ENCODE results near the gene PSMC5.
"Not testable (repeated sequence)": the region's sequence is repeated elsewhere in the genome, so short reads cannot be mapped to it uniquely, and the experiment has no call there.

PSMC5 gene

GRCh38 chr17:63866625-63867024 lies 39.4 kb downstream of the PSMC5 start:
- H3K79me2 ChIP-seq (ENCODE audit: insufficient read depth, low read length); H3K36me3 ChIP-seq (ENCODE audit: insufficient read depth, low read length); H3K27me3 ChIP-seq (ENCODE audit: insufficient read depth, low read length, poor library complexity); H3K4me1 ChIP-seq (ENCODE audit: insufficient read depth, low read length); H4K20me1 ChIP-seq (ENCODE audit: insufficient read depth, low read length); H2AFZ ChIP-seq (ENCODE audit: low read depth, low read length); H3K27ac ChIP-seq (ENCODE audit: low read length); H3K4me3 ChIP-seq (ENCODE audit: low read depth in 1 of 2, low read length in 2 of 2); DNase-seq; H3K9me3 ChIP-seq (ENCODE audit: insufficient read depth, low read length, severe bottlenecking); H3K4me2 ChIP-seq (ENCODE audit: insufficient read depth, low read length); H3K9ac ChIP-seq (ENCODE audit: low read depth, low read length): not testable (repeated sequence)
- ATAC-seq (ENCODE audit: insufficient read depth, low read depth) = peak; percentile 64; the same call in 2 of the 3 replicates
- TF ChIP-seq CTCF (IDR thresholded peaks at IDR 0.05; ENCODE audit: borderline replicate concordance, extremely low read depth, low read length, poor library complexity, severe bottlenecking) = peak; percentile 36

GRCh38 chr17:63869491-63870291 lies 42.5 kb downstream of the PSMC5 start:
- not testable (repeated sequence) for H3K79me2 ChIP-seq (ENCODE audit: insufficient read depth, low read length); H3K4me2 ChIP-seq (ENCODE audit: insufficient read depth, low read length); H2AFZ ChIP-seq (ENCODE audit: low read depth, low read length); H3K4me3 ChIP-seq (ENCODE audit: low read depth in 1 of 2, low read length in 2 of 2); H3K27me3 ChIP-seq (ENCODE audit: insufficient read depth, low read length, poor library complexity); H4K20me1 ChIP-seq (ENCODE audit: insufficient read depth, low read length); DNase-seq; ATAC-seq (ENCODE audit: insufficient read depth, low read depth); H3K9me3 ChIP-seq (ENCODE audit: insufficient read depth, low read length, severe bottlenecking); H3K9ac ChIP-seq (ENCODE audit: low read depth, low read length); H3K27ac ChIP-seq (ENCODE audit: low read length); H3K36me3 ChIP-seq (ENCODE audit: insufficient read depth, low read length); H3K4me1 ChIP-seq (ENCODE audit: insufficient read depth, low read length)

- not testable (repeated sequence) for H2AFZ ChIP-seq (ENCODE audit: low read depth, low read length); H3K4me3 ChIP-seq (ENCODE audit: low read depth in 1 of 2, low read length in 2 of 2); H3K27ac ChIP-seq (ENCODE audit: low read length); H3K9me3 ChIP-seq (ENCODE audit: insufficient read depth, low read length, severe bottlenecking); H3K9ac ChIP-seq (ENCODE audit: low read depth, low read length); H3K79me2 ChIP-seq (ENCODE audit: insufficient read depth, low read length); H3K36me3 ChIP-seq (ENCODE audit: insufficient read depth, low read length); H3K27me3 ChIP-seq (ENCODE audit: insufficient read depth, low read length, poor library complexity); H3K4me1 ChIP-seq (ENCODE audit: insufficient read depth, low read length); H4K20me1 ChIP-seq (ENCODE audit: insufficient read depth, low read length); DNase-seq; H3K4me2 ChIP-seq (ENCODE audit: insufficient read depth, low read length); ATAC-seq (ENCODE audit: insufficient read depth, low read depth)
Measured at GRCh38 chr17:63870292-63870665, 43.0 kb downstream of the PSMC5 start.

GRCh38 chr17:63871646-63872365 lies 44.6 kb downstream of the PSMC5 start:
- not testable (repeated sequence) for H3K4me2 ChIP-seq (ENCODE audit: insufficient read depth, low read length); ATAC-seq (ENCODE audit: insufficient read depth, low read depth); H3K9ac ChIP-seq (ENCODE audit: low read depth, low read length); H3K27me3 ChIP-seq (ENCODE audit: insufficient read depth, low read length, poor library complexity); H3K79me2 ChIP-seq (ENCODE audit: insufficient read depth, low read length); H3K4me3 ChIP-seq (ENCODE audit: low read depth in 1 of 2, low read length in 2 of 2); H3K4me1 ChIP-seq (ENCODE audit: insufficient read depth, low read length); H3K9me3 ChIP-seq (ENCODE audit: insufficient read depth, low read length, severe bottlenecking); DNase-seq; H2AFZ ChIP-seq (ENCODE audit: low read depth, low read length); H3K36me3 ChIP-seq (ENCODE audit: insufficient read depth, low read length); H3K27ac ChIP-seq (ENCODE audit: low read length); H4K20me1 ChIP-seq (ENCODE audit: insufficient read depth, low read length)

- H3K4me1 ChIP-seq (ENCODE audit: insufficient read depth, low read length); H4K20me1 ChIP-seq (ENCODE audit: insufficient read depth, low read length); H3K79me2 ChIP-seq (ENCODE audit: insufficient read depth, low read length); H3K4me3 ChIP-seq (ENCODE audit: low read depth in 1 of 2, low read length in 2 of 2); H3K27ac ChIP-seq (ENCODE audit: low read length); H3K27me3 ChIP-seq (ENCODE audit: insufficient read depth, low read length, poor library complexity); ATAC-seq (ENCODE audit: insufficient read depth, low read depth); H3K9ac ChIP-seq (ENCODE audit: low read depth, low read length); H3K36me3 ChIP-seq (ENCODE audit: insufficient read depth, low read length); H3K9me3 ChIP-seq (ENCODE audit: insufficient read depth, low read length, severe bottlenecking); H2AFZ ChIP-seq (ENCODE audit: low read depth, low read length); H3K4me2 ChIP-seq (ENCODE audit: insufficient read depth, low read length); DNase-seq: not testable (repeated sequence)
Measured at GRCh38 chr17:63873577-63873976, 46.3 kb downstream of the PSMC5 start, which contains the start of gene CSH2. CSH2 (minus strand) TSS chr17:63873677; CDS start chr17:63873614, 63 bp downstream.

GRCh38 chr17:63874061-63874626 lies 46.9 kb downstream of the PSMC5 start:
- not testable (repeated sequence) for DNase-seq; H2AFZ ChIP-seq (ENCODE audit: low read depth, low read length); H3K9me3 ChIP-seq (ENCODE audit: insufficient read depth, low read length, severe bottlenecking); H3K9ac ChIP-seq (ENCODE audit: low read depth, low read length); H4K20me1 ChIP-seq (ENCODE audit: insufficient read depth, low read length); H3K27ac ChIP-seq (ENCODE audit: low read length); H3K4me1 ChIP-seq (ENCODE audit: insufficient read depth, low read length); H3K4me3 ChIP-seq (ENCODE audit: low read depth in 1 of 2, low read length in 2 of 2); H3K4me2 ChIP-seq (ENCODE audit: insufficient read depth, low read length); H3K79me2 ChIP-seq (ENCODE audit: insufficient read depth, low read length); H3K36me3 ChIP-seq (ENCODE audit: insufficient read depth, low read length); H3K27me3 ChIP-seq (ENCODE audit: insufficient read depth, low read length, poor library complexity)
- ATAC-seq (ENCODE audit: insufficient read depth, low read depth) = peak; percentile 45; the same call in 1 of the 3 replicates

GRCh38 chr17:63874693-63875092 lies 47.5 kb downstream of the PSMC5 start:
- DNase-seq; H4K20me1 ChIP-seq (ENCODE audit: insufficient read depth, low read length); H3K4me3 ChIP-seq (ENCODE audit: low read depth in 1 of 2, low read length in 2 of 2); H2AFZ ChIP-seq (ENCODE audit: low read depth, low read length); H3K4me1 ChIP-seq (ENCODE audit: insufficient read depth, low read length); H3K27ac ChIP-seq (ENCODE audit: low read length); H3K9me3 ChIP-seq (ENCODE audit: insufficient read depth, low read length, severe bottlenecking); H3K27me3 ChIP-seq (ENCODE audit: insufficient read depth, low read length, poor library complexity); H3K9ac ChIP-seq (ENCODE audit: low read depth, low read length); H3K36me3 ChIP-seq (ENCODE audit: insufficient read depth, low read length); H3K4me2 ChIP-seq (ENCODE audit: insufficient read depth, low read length); ATAC-seq (ENCODE audit: insufficient read depth, low read depth); H3K79me2 ChIP-seq (ENCODE audit: insufficient read depth, low read length): not testable (repeated sequence)

Data from DND-41 (cell line).